NCI-H345 treated with DMSO at 0.1 percent for 48 hours (cell line): ENCODE data around the gene ROBO1.
"Not testable (repeated sequence)": the region's sequence is repeated elsewhere in the genome, so short reads cannot be mapped to it uniquely, and the experiment has no call there.

ENCODE experiments used
- DNase-seq: peaks from one replicate; lab custom pipeline; 2025; ENCODE audit not compliant: unreplicated experiment; lab: John Stamatoyannopoulos, UW

ROBO1 gene

GRCh38 chr3:78889348-78889747 is 878.5 kb downstream of the ROBO1 start:
- DNase-seq, result no peak

- no peak for DNase-seq
Measured at GRCh38 chr3:78888635-78889034, 879.2 kb downstream of the ROBO1 start.

GRCh38 chr3:78887547-78888011 is 880.2 kb downstream of the ROBO1 start:
- DNase-seq, result no peak

GRCh38 chr3:78887029-78887428 is 880.8 kb downstream of the ROBO1 start:
- no peak for DNase-seq

- not testable (repeated sequence) for DNase-seq
Measured at GRCh38 chr3:78884567-78884966, 883.2 kb downstream of the ROBO1 start.

GRCh38 chr3:78882251-78882650 is 885.5 kb downstream of the ROBO1 start:
- DNase-seq, result no peak

GRCh38 chr3:78881501-78881900 is 886.3 kb downstream of the ROBO1 start:
- no peak for DNase-seq

GRCh38 chr3:78880603-78881461 is 887.0 kb downstream of the ROBO1 start:
- DNase-seq, result no peak

- DNase-seq, result no peak
Measured at GRCh38 chr3:78879295-78879860, 888.4 kb downstream of the ROBO1 start.

- DNase-seq, result no peak
Measured at GRCh38 chr3:78878789-78879188, 889.0 kb downstream of the ROBO1 start.

GRCh38 chr3:78878011-78878410 is 889.8 kb downstream of the ROBO1 start:
- no peak for DNase-seq

- no peak for DNase-seq
Measured at GRCh38 chr3:78875851-78876250, 891.9 kb downstream of the ROBO1 start.

GRCh38 chr3:78875436-78875835 is 892.4 kb downstream of the ROBO1 start:
- no peak for DNase-seq

- no peak for DNase-seq
Measured at GRCh38 chr3:78873641-78874040, 894.2 kb downstream of the ROBO1 start.

- DNase-seq, result no peak
Measured at GRCh38 chr3:78872195-78872594, 895.6 kb downstream of the ROBO1 start.

- DNase-seq, result no peak
Measured at GRCh38 chr3:78871048-78871447, 896.8 kb downstream of the ROBO1 start.

GRCh38 chr3:78870484-78870883 is 897.3 kb downstream of the ROBO1 start:
- DNase-seq, result no peak

GRCh38 chr3:78868570-78868969 is 899.2 kb downstream of the ROBO1 start:
- DNase-seq, result no peak

GRCh38 chr3:78867409-78868372 is 900.1 kb downstream of the ROBO1 start:
- no peak for DNase-seq

GRCh38 chr3:78863306-78864203 is 904.2 kb downstream of the ROBO1 start:
- DNase-seq, result no peak
